WERI-Rb-1 (cell line): ENCODE data around the gene SPRR2D.

Source experiments
- DNase-seq: peaks from one replicate; pipeline ENCODE4 v3.0.0-alpha.2; 2020
- H3K27ac ChIP-seq: fragments of 250-450 bp; sonication (Bioruptor Pico); 2 replicates; pipeline ENCODE4 v1.5.1; 2020; ENCODE audit warnings: mild to moderate bottlenecking, moderate library complexity
- H3K27me3 ChIP-seq: fragments of 250-450 bp; sonication (Bioruptor Pico); 2 replicates; pipeline ENCODE4 v1.5.1; 2021; ENCODE audit warnings: mild to moderate bottlenecking, low read depth, moderate library complexity; ENCODE audit not compliant: insufficient read depth, severe bottlenecking
- H3K36me3 ChIP-seq: fragments of 250-450 bp; sonication (Bioruptor Pico); 2 replicates; pipeline ENCODE4 v1.5.1; 2020; ENCODE audit warnings: mild to moderate bottlenecking, moderate library complexity
- H3K4me3 ChIP-seq: 2 replicates; pipeline ENCODE4 v1.5.1; 2011; ENCODE audit warnings: low read depth, mild to moderate bottlenecking, control low read depth, low read length
- H3K9me3 ChIP-seq: fragments of 250-450 bp; sonication (Bioruptor Pico); 2 replicates; pipeline ENCODE4 v1.5.1; 2021; ENCODE audit warnings: mild to moderate bottlenecking, moderate library complexity; ENCODE audit not compliant: severe bottlenecking
- TF ChIP-seq, protein P1 (sequence below): IDR thresholded peaks from 2 replicates; pipeline ENCODE4 v1.5.1; 2011; ENCODE audit warnings: low read depth, mild to moderate bottlenecking, control low read depth, inconsistent platforms, low read length

The SPRR2D gene

DNA sequence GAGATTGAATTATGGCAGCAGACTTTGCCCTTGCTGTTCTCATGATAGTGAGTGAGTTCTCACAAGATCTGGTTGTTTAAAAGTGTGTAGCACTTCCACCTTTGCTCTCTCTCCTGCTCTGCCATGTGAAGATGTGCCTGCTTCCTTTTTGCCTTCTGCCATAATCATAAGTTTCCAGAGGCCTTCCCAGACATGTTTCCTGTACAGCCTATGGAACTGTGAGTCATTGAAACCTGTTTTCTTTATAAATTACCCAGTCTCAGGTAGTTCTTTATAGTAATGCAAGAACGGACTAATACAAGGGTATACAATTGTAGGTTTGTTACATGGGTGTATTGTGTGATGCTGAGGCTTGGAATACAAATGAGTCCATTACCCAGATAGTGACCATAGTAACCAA, 5.7 kb downstream of the SPRR2D start:
- Histone ChIP-seq H3K4me3 (no peak overlapping the region), H3K9me3 (no peaks in the 10 kb centered on the region), H3K36me3 (no peaks in the 10 kb centered on the region), H3K27me3 (no peaks in the 10 kb centered on the region), H3K27ac (no peak overlapping the region)
- TF ChIP-seq, protein P1, sequence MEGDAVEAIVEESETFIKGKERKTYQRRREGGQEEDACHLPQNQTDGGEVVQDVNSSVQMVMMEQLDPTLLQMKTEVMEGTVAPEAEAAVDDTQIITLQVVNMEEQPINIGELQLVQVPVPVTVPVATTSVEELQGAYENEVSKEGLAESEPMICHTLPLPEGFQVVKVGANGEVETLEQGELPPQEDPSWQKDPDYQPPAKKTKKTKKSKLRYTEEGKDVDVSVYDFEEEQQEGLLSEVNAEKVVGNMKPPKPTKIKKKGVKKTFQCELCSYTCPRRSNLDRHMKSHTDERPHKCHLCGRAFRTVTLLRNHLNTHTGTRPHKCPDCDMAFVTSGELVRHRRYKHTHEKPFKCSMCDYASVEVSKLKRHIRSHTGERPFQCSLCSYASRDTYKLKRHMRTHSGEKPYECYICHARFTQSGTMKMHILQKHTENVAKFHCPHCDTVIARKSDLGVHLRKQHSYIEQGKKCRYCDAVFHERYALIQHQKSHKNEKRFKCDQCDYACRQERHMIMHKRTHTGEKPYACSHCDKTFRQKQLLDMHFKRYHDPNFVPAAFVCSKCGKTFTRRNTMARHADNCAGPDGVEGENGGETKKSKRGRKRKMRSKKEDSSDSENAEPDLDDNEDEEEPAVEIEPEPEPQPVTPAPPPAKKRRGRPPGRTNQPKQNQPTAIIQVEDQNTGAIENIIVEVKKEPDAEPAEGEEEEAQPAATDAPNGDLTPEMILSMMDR = no peak
- no peak for DNase-seq

DNA sequence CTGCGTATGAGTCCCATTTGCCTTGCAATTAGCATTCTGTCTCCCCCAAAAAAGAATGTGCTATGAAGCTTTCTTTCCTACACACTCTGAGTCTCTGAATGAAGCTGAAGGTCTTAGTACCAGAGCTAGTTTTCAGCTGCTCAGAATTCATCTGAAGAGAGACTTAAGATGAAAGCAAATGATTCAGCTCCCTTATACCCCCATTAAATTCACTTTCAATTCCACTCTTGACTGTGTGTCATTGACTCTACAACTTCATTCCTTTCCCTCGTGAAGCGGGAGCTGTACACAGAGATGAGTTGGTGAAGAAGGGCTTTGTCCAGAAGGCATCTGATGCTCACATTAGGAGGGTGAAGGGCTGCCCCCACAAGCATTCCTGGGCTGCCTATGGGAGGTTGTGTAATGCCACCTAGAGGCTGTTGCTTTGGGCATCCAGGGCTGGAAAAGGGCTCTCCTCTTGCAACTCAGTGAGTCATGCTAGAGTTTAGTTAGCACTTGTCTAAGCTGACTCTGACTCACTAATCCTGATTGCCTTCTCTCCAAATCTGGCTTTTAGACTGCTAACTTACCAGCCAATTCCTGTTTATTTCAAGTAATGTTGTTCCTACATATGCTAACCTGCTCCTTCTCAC, 8.1 kb downstream of the SPRR2D start:
- peak; percentile 97 for DNase-seq
- H3K4me3 ChIP-seq = no peak overlapping the region
- no peaks in the 10 kb centered on the region for H3K36me3 ChIP-seq
- TF ChIP-seq, protein P1 = peak; percentile 97
- H3K27me3 ChIP-seq = no peaks in the 10 kb centered on the region
- H3K9me3 ChIP-seq = peaks cover 8% of the 10 kb centered on the region
- H3K27ac ChIP-seq = no peak overlapping the region

DNA sequence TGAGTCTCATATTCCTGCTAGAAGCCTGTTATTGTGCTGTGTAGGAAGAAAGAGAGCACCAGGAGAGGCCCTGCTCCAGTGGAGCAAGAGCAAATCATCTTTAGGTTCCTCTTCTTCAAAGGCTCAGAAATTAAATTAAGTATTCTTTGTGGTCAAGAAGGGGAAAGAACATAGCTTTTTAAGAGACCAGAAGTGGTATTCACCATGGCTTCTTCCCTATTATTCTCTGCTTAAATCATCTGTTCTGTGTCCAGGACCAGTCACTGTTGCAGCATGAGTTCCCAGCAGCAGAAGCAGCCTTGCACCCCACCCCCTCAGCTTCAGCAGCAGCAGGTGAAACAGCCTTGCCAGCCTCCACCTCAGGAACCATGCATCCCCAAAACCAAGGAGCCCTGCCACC, 8.8 kb downstream of the SPRR2D start:
- Histone ChIP-seq H3K27me3 (no peaks in the 10 kb centered on the region), H3K4me3 (no peak overlapping the region), H3K27ac (no peak overlapping the region), H3K9me3 (peaks cover 8% of the 10 kb centered on the region), H3K36me3 (no peaks in the 10 kb centered on the region)
- DNase-seq = no peak
- TF ChIP-seq, protein P1 = no peak

DNA sequence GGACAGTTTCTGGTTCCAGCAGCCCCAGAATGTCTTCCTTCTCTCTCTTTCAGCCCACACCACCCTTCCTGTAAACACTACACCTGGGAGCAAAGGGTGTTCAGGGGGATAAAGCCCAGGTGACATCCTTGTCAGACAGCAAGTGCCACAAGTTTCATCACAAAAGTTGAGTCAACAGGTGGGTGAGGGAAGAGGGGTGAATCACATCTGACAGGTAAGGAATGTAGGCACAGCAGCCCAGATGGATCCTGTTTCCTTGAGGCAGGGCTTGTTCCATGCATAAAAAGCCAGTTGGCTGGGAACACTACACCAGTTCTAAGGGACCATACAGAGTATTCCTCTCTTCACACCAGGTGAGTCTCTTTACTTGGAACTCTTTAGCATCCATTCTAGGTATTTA, 10.0 kb downstream of the SPRR2D start, which contains the start of gene SPRR1B:
Gene SPRR1B, plus strand, starts transcription at position 309 of the 400 bp plus-strand sequence. CDS start 1,143 bp downstream, outside the sequence.
- no peak for DNase-seq
- Histone ChIP-seq H3K9me3 (peaks cover 8% of the 10 kb centered on the region), H3K27ac (peak within 1 kb of the TSS; percentile 86), H3K4me3 (no peak within 1 kb of the TSS), H3K36me3 (no peaks in the 10 kb centered on the region), H3K27me3 (no peaks in the 10 kb centered on the region)
- TF ChIP-seq, protein P1 = no peak

DNA sequence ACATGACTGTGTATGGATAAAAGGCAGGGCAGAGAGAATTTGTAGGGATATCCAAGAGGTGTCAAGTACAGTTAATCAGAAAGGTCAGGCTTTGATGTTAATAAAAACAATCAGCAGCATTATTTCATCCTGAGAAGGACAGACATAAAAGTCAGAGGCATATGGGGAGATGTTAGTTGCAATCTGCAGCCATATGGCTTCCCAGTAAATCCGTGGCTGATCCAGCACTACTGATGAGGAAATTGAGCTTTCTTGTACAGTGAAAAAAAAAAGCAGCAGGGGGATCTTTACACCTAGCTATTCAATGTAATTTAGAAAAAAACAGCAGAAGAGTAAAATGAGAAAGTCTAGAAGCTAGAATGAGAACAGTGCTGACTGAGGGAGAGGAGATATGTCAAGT, 12.2 kb downstream of the SPRR2D start:
- H3K4me3 ChIP-seq = no peak overlapping the region
- TF ChIP-seq, protein P1 = no peak
- peaks cover 8% of the 10 kb centered on the region for H3K9me3 ChIP-seq
- DNase-seq = peak; percentile 90
- no peaks in the 10 kb centered on the region for H3K27me3 ChIP-seq
- peak overlapping the region; percentile 86 for H3K27ac ChIP-seq
- no peaks in the 10 kb centered on the region for H3K36me3 ChIP-seq

DNA sequence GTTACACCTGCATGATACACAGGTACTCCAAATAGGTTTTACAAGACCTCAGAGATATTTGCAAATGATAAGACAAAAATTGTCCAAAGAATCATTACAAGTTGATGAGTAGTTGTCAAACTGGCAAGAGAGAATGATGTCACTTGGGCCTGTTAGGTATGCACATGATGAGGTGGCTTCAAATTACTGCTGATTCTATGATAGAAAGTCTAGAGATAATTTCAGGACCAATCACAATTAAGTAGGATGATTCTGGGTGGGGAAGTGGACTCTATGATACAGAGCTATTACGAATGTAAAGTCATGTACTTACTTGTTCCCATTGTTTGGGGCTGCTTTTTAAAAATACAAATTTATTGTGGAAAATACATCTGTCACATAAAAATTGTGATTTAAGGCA, 15.1 kb downstream of the SPRR2D start:
- Histone ChIP-seq H3K4me3 (no peak overlapping the region), H3K27me3 (no peaks in the 10 kb centered on the region), H3K36me3 (no peaks in the 10 kb centered on the region), H3K9me3 (peaks cover 11% of the 10 kb centered on the region), H3K27ac (no peak overlapping the region)
- no peak for DNase-seq
- TF ChIP-seq, protein P1 = no peak
